Muscle layer of colon (tissue), 2 donors: ENCODE data around the gene WDR45B.
A peak's percentile ranks its signal among the peaks of the same experiment; 100 is the strongest.

Experiments used
- H3K27ac ChIP-seq: one replicate; pipeline ENCODE4 v1.7.0; 2013; ENCODE audit warnings: low read depth, mild to moderate bottlenecking, low read length, moderate library complexity
- H3K27me3 ChIP-seq, 2 donors: one replicate each; pipeline ENCODE4 v1.7.0; 2013; ENCODE audit warnings: low read length in 2 of 2, mild to moderate bottlenecking in 2 of 2; ENCODE audit not compliant: insufficient read depth in 2 of 2, control insufficient read depth in 1 of 2
- H3K36me3 ChIP-seq: one replicate; pipeline ENCODE4 v1.7.0; 2013; ENCODE audit warnings: mild to moderate bottlenecking, low read length; ENCODE audit not compliant: insufficient read depth
- H3K4me1 ChIP-seq: one replicate; pipeline ENCODE4 v1.7.0; 2013; ENCODE audit warnings: mild to moderate bottlenecking, low read length; ENCODE audit not compliant: insufficient read depth
- H3K4me3 ChIP-seq, 2 donors: one replicate each; pipeline ENCODE4 v1.7.0; 2013; ENCODE audit warnings: low read length in 2 of 2, low read depth in 1 of 2, mild to moderate bottlenecking in 1 of 2, moderate library complexity in 1 of 2
- H3K9ac ChIP-seq: one replicate; pipeline ENCODE4 v1.7.0; 2013; ENCODE audit warnings: low read length
- H3K9me3 ChIP-seq: one replicate; pipeline ENCODE4 v1.7.0; 2013; ENCODE audit warnings: mild to moderate bottlenecking, low read length
- donor health status: abdominal sarcoma.
- donor health status: Adenocarcinoma of cecum.

WDR45B gene

GRCh38 chr17:82653651-82654528 lies 5.6 kb upstream of the WDR45B start:
- no peaks in the 10 kb centered on the region for H3K4me1 ChIP-seq
- no peak overlapping the region for H3K27ac ChIP-seq
- no peaks in the 10 kb centered on the region for H3K27me3 ChIP-seq
- no peaks in the 10 kb centered on the region for H3K9me3 ChIP-seq
- H3K36me3 ChIP-seq = peaks cover 4% of the 10 kb centered on the region
- no peak overlapping the region for H3K4me3 ChIP-seq
- H3K9ac ChIP-seq = no peak overlapping the region

- H3K9me3 ChIP-seq = no peaks in the 10 kb centered on the region
- H3K36me3 ChIP-seq = no peaks in the 10 kb centered on the region
- H3K4me1 ChIP-seq = peaks cover 7% of the 10 kb centered on the region
- H3K9ac ChIP-seq = no peak overlapping the region
- no peaks in the 10 kb centered on the region for H3K27me3 ChIP-seq
- H3K27ac ChIP-seq = no peak overlapping the region
- H3K4me3 ChIP-seq = no peak overlapping the region
Observed at GRCh38 chr17:82650723-82651122, 2.5 kb upstream of the WDR45B start.

GRCh38 chr17:82649501-82650261 lies 1.4 kb upstream of the WDR45B start:
- Histone ChIP-seq H3K4me1 (peaks cover 7% of the 10 kb centered on the region), H3K4me3 (no peak overlapping the region), H3K27ac (no peak overlapping the region), H3K9ac (no peak overlapping the region), H3K27me3 (no peaks in the 10 kb centered on the region), H3K36me3 (no peaks in the 10 kb centered on the region), H3K9me3 (no peaks in the 10 kb centered on the region)

GRCh38 chr17:82648742-82649331 lies 593 bp upstream of the WDR45B start:
- H3K9me3 ChIP-seq = no peaks in the 10 kb centered on the region
- no peaks in the 10 kb centered on the region for H3K27me3 ChIP-seq
- peaks cover 7% of the 10 kb centered on the region for H3K4me1 ChIP-seq
- peak overlapping the region in 1 of 2 donors; percentile 31 for H3K4me3 ChIP-seq
- peaks cover 7% of the 10 kb centered on the region for H3K36me3 ChIP-seq
- no peak overlapping the region for H3K9ac ChIP-seq
- H3K27ac ChIP-seq = peak overlapping the region; percentile 78

DNA sequence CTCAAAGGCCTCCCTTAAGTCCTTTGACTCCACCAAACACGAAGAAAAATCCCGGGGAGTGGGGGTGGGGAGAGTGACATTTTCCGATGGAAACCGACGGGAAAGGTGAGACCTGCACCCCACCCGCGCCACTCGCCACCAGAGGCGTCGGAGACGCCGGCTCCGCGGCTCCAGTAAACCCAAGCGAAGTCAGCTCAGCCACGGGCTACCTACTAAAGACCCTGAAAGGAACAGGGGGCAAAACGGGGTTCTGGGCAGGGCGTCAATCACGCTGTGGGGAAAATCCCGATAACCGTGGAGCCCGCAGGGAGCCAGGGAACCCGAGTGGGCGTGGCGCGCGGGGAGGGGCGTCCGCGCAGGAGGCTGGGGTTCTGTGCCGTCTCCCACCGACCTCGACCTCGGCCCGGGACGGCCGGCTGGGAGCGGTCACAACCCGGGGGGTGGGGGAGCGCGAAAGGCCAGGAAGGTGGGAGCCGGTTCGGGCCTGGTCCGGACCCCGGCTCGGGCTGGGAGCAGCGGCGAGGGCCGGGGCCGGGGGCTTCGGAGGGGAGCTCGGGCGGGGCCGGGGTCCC lies 565 bp downstream of the WDR45B start:
- Histone ChIP-seq H3K4me1 (peaks cover 7% of the 10 kb centered on the region), H3K27ac (peak overlapping the region; percentile 96), H3K9me3 (no peaks in the 10 kb centered on the region), H3K27me3 (no peaks in the 10 kb centered on the region), H3K36me3 (peaks cover 14% of the 10 kb centered on the region), H3K9ac (peak overlapping the region; percentile 52), H3K4me3 (peak overlapping the region; percentile 57 to 96)

DNA sequence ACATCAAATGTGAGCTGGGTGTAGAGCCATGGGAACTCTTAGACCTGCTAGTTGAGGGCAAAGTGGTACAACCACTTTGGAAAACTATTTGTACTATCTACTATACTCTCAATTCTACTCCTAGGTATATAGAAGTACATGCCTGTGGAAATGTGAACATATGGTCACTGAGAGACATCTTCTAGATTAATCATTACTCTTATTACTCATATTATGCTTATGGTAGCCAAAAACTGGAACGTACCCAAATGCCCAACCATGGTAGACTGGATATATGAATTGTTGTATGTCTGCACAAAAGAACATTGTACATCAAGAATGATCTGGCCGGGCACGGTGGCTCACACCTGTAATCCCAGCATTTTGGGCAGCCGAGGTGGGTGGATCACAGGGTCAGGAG lies 2.7 kb downstream of the WDR45B start:
- Histone ChIP-seq H3K4me1 (peaks cover 7% of the 10 kb centered on the region), H3K27ac (no peak overlapping the region), H3K9ac (no peak overlapping the region), H3K4me3 (no peak overlapping the region), H3K27me3 (no peaks in the 10 kb centered on the region), H3K36me3 (peaks cover 30% of the 10 kb centered on the region), H3K9me3 (no peaks in the 10 kb centered on the region)

GRCh38 chr17:82644148-82644547 lies 4.1 kb downstream of the WDR45B start:
- Histone ChIP-seq H3K9ac (no peak overlapping the region), H3K4me3 (no peak overlapping the region), H3K27me3 (no peaks in the 10 kb centered on the region), H3K4me1 (peaks cover 7% of the 10 kb centered on the region), H3K36me3 (peaks cover 39% of the 10 kb centered on the region), H3K27ac (no peak overlapping the region), H3K9me3 (no peaks in the 10 kb centered on the region)

GRCh38 chr17:82642022-82642421 lies 6.2 kb downstream of the WDR45B start:
- Histone ChIP-seq H3K27me3 (no peaks in the 10 kb centered on the region), H3K36me3 (peaks cover 40% of the 10 kb centered on the region), H3K9ac (no peak overlapping the region), H3K4me1 (peaks cover 7% of the 10 kb centered on the region), H3K4me3 (no peak overlapping the region), H3K27ac (no peak overlapping the region), H3K9me3 (no peaks in the 10 kb centered on the region)

GRCh38 chr17:82640036-82640435 lies 8.2 kb downstream of the WDR45B start:
- H3K9me3 ChIP-seq = no peaks in the 10 kb centered on the region
- H3K9ac ChIP-seq = no peak overlapping the region
- no peak overlapping the region for H3K4me3 ChIP-seq
- peaks cover 40% of the 10 kb centered on the region for H3K36me3 ChIP-seq
- H3K27me3 ChIP-seq = no peaks in the 10 kb centered on the region
- no peaks in the 10 kb centered on the region for H3K4me1 ChIP-seq
- H3K27ac ChIP-seq = no peak overlapping the region

- H3K9me3 ChIP-seq = no peaks in the 10 kb centered on the region
- H3K27me3 ChIP-seq = no peaks in the 10 kb centered on the region
- no peaks in the 10 kb centered on the region for H3K4me1 ChIP-seq
- H3K9ac ChIP-seq = no peak overlapping the region
- peaks cover 40% of the 10 kb centered on the region for H3K36me3 ChIP-seq
- no peak overlapping the region for H3K4me3 ChIP-seq
- H3K27ac ChIP-seq = no peak overlapping the region
Observed at GRCh38 chr17:82639628-82640027, 8.6 kb downstream of the WDR45B start.

DNA sequence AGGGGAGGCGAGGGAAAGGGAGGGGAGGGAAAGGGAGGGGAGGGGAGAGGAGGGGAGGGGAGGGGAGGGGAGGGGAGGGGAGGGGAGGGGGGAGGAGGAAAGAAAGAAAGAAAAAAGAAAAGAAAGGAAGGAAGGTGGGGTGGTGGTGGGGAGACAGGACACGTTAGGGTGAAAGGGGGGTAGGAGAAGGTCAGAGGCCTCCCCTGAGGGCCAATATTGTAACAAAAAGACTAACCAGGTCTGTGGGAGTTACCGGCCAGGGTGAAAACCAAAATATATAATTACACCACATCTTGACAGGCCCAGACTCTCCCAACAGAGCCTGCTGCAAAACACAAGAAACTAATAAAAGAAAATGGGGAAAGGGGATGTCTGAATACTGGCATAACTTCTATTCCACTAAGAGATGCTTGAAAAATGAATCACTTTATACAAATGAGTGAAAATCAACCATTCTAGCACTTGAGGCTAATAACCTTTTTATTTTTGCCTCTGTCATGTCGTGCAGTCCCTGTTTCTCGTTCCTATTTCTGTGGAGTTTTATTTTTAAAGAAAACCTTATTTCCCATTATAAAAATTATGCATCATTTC lies 10.0 kb downstream of the WDR45B start:
- Histone ChIP-seq H3K27me3 (no peaks in the 10 kb centered on the region), H3K36me3 (peaks cover 33% of the 10 kb centered on the region), H3K27ac (no peak overlapping the region), H3K4me3 (no peak overlapping the region), H3K9ac (no peak overlapping the region), H3K9me3 (no peaks in the 10 kb centered on the region), H3K4me1 (no peaks in the 10 kb centered on the region)
